IMR-90 (cell line): ENCODE measurements around the gene FOXD3. TPM values are rescaled to one million over a fixed set of nuclear protein-coding genes. Genes with fewer than 3 reads are reported as not detected.

Experiments used
- ATAC-seq: fragments of 200-7000 bp; cut with Tn5 transposase; 2 replicates; pipeline ENCODE4 v1.9.1; 2020; ENCODE audit warnings: low read depth, mild to moderate bottlenecking, moderate library complexity
- BruUV-seq: library from RNA; stranded (reverse); fragments of 400-500 nt; replicated peaks from 2 replicates; lab custom pipeline; 2021; lab: Mats Ljungman, UMichigan
- CTCF ChIA-PET: fragments of 300-600 bp; formaldehyde crosslinking; extraction: SDS; loops from one replicate; lab custom pipeline; 2021; ENCODE audit warnings: antibody characterized with exemption; lab: Yijun Ruan, JAX
- POLR2A ChIA-PET: fragments of 300-600 bp; sonication (Branson Sonifier 250); formaldehyde crosslinking; loops from one replicate; lab custom pipeline; 2022; ENCODE audit warnings: antibody characterized with exemption; ENCODE audit not compliant: unreplicated experiment; lab: Charles Lee
- DNase-seq: peaks from one replicate; pipeline ENCODE4 v3.0.0; 2013
- H2AFZ ChIP-seq: replicated peaks from 2 replicates; pipeline ENCODE3; 2013; ENCODE audit warnings: low read length, mild to moderate bottlenecking; ENCODE audit not compliant: poor library complexity
- H2AK5ac ChIP-seq: 2 replicates; pipeline ENCODE4 v1.6.1; 2013; ENCODE audit warnings: low read depth, low read length, inconsistent platforms
- H2AK9ac ChIP-seq: replicated peaks from 2 replicates; pipeline ENCODE3; 2013; ENCODE audit warnings: mild to moderate bottlenecking, low read depth, low read length, moderate library complexity; ENCODE audit not compliant: poor library complexity
- H2BK120ac ChIP-seq: 2 replicates; pipeline ENCODE4 v1.6.1; 2013; ENCODE audit warnings: low read depth, low read length, inconsistent platforms
- H2BK15ac ChIP-seq: 3 replicates; pipeline ENCODE4 v1.6.1; 2013; ENCODE audit warnings: low read depth, low read length, inconsistent platforms
- H2BK20ac ChIP-seq: 2 replicates; pipeline ENCODE4 v1.6.1; 2013; ENCODE audit warnings: low read depth, mild to moderate bottlenecking, inconsistent platforms, low read length, moderate library complexity
- H2BK5ac ChIP-seq: 2 replicates; pipeline ENCODE4 v1.6.1; 2013; ENCODE audit warnings: mild to moderate bottlenecking, low read depth, low read length, inconsistent platforms; ENCODE audit not compliant: poor library complexity, severe bottlenecking
- H3K14ac ChIP-seq: replicated peaks from 2 replicates; pipeline ENCODE4 v1.6.1; 2013; ENCODE audit warnings: low read depth, low read length, inconsistent platforms
- H3K18ac ChIP-seq: 2 replicates; pipeline ENCODE4 v1.6.1; 2013; ENCODE audit warnings: low read depth, low read length, control low read depth
- H3K23ac ChIP-seq: 2 replicates; pipeline ENCODE4 v1.6.1; 2013; ENCODE audit warnings: low read depth, low read length, inconsistent platforms
- H3K27ac ChIP-seq: 2 replicates; pipeline ENCODE4 v1.5.1; 2013; ENCODE audit warnings: mild to moderate bottlenecking, control low read depth, low read length; ENCODE audit not compliant: insufficient read depth
- H3K27me3 ChIP-seq: 2 replicates; pipeline ENCODE4 v1.6.1; 2013; ENCODE audit warnings: low read length; ENCODE audit not compliant: control insufficient read depth, insufficient read depth
- H3K36me3 ChIP-seq: 2 replicates; pipeline ENCODE4 v1.6.1; 2013; ENCODE audit warnings: low read length, mixed read lengths; ENCODE audit not compliant: control insufficient read depth, insufficient read depth
- H3K4ac ChIP-seq: 2 replicates; pipeline ENCODE4 v1.6.1; 2013; ENCODE audit warnings: low read depth, low read length, inconsistent platforms
- H3K4me1 ChIP-seq: 2 replicates; pipeline ENCODE4 v1.6.1; 2013; ENCODE audit warnings: low read length, mixed read lengths; ENCODE audit not compliant: control insufficient read depth, insufficient read depth
- H3K4me2 ChIP-seq: 2 replicates; pipeline ENCODE4 v1.6.1; 2013; ENCODE audit warnings: low read depth, mild to moderate bottlenecking, control low read depth, low read length, moderate library complexity
- H3K4me3 ChIP-seq: 2 replicates; pipeline ENCODE4 v1.5.1; 2013; ENCODE audit warnings: low read depth, mild to moderate bottlenecking, control low read depth, low read length, moderate library complexity; ENCODE audit not compliant: insufficient read depth
- H3K56ac ChIP-seq: 2 replicates; pipeline ENCODE4 v1.6.1; 2013; ENCODE audit warnings: low read length, inconsistent platforms; ENCODE audit not compliant: insufficient read depth; ENCODE audit errors: extremely low read depth
- H3K79me1 ChIP-seq, 2 experiments: 2 replicates each; pipeline ENCODE4 v1.6.1; 2013; ENCODE audit warnings: low read length in 2 of 2, inconsistent platforms in 1 of 2, low read depth in 1 of 2
- H3K9ac ChIP-seq: 2 replicates; pipeline ENCODE4 v1.6.1; 2013; ENCODE audit warnings: low read depth, low read length, control low read depth
- H3K9me1 ChIP-seq: 2 replicates; pipeline ENCODE4 v1.6.1; 2013; ENCODE audit warnings: low read length, inconsistent platforms; ENCODE audit not compliant: insufficient read depth
- H3K9me3 ChIP-seq: 2 replicates; pipeline ENCODE4 v1.6.1; 2013; ENCODE audit warnings: low read length; ENCODE audit not compliant: control insufficient read depth, insufficient read depth
- H4K20me1 ChIP-seq: 2 replicates; pipeline ENCODE4 v1.6.1; 2013; ENCODE audit warnings: low read length, inconsistent platforms; ENCODE audit not compliant: insufficient read depth
- H4K5ac ChIP-seq: 2 replicates; pipeline ENCODE4 v1.6.1; 2013; ENCODE audit warnings: mild to moderate bottlenecking, low read depth, low read length, control low read depth
- H4K8ac ChIP-seq, 2 experiments: 2 replicates each; pipeline ENCODE4 v1.6.1; 2013; ENCODE audit warnings: low read depth in 2 of 2, low read length in 2 of 2, control low read depth in 1 of 2, inconsistent platforms in 1 of 2
- H4K91ac ChIP-seq: 2 replicates; pipeline ENCODE4 v1.6.1; 2013; ENCODE audit warnings: low read depth, low read length, inconsistent platforms; ENCODE audit not compliant: insufficient read depth
- CEBPB ChIP-seq: IDR thresholded peaks from 2 replicates; pipeline ENCODE4 v1.6.1; 2012; ENCODE audit warnings: low read depth, low read length, improper control_type of control experiment
- CHD1 ChIP-seq: IDR thresholded peaks from 2 replicates; pipeline ENCODE4 v1.6.1; 2012; ENCODE audit warnings: low read depth, low read length, improper control_type of control experiment
- ELK1 ChIP-seq: fragments of 150-350 bp; IDR thresholded peaks from 2 replicates; pipeline ENCODE4 v1.6.1; 2016; ENCODE audit warnings: low read depth, mild to moderate bottlenecking, low read length, moderate library complexity, borderline replicate concordance
- FOS ChIP-seq: fragments of 150-350 bp; IDR thresholded peaks from 2 replicates; pipeline ENCODE4 v1.6.1; 2016; ENCODE audit warnings: low read depth, low read length
- MAZ ChIP-seq: IDR thresholded peaks from 2 replicates; pipeline ENCODE4 v1.6.1; 2012; ENCODE audit warnings: low read depth, mild to moderate bottlenecking, low read length, improper control_type of control experiment, moderate library complexity, borderline replicate concordance
- NFE2L2 ChIP-seq: fragments of 150-350 bp; IDR thresholded peaks from 2 replicates; pipeline ENCODE4 v1.6.1; 2016; ENCODE audit warnings: low read depth, mild to moderate bottlenecking, low read length
- POLR2A ChIP-seq: IDR thresholded peaks from 2 replicates; pipeline ENCODE4 v1.6.1; 2012; ENCODE audit warnings: mild to moderate bottlenecking, low read depth, low read length
- RAD21 ChIP-seq: IDR thresholded peaks from 2 replicates; pipeline ENCODE4 v1.6.1; 2012; ENCODE audit warnings: low read length, improper control_type of control experiment
- SMC3 ChIP-seq: fragments of 150-350 bp; IDR thresholded peaks from 2 replicates; pipeline ENCODE4 v1.6.1; 2016; ENCODE audit warnings: low read depth, mild to moderate bottlenecking, antibody characterized with exemption, low read length, moderate library complexity
- USF2 ChIP-seq: fragments of 150-350 bp; IDR thresholded peaks from 2 replicates; pipeline ENCODE4 v1.6.1; 2017; ENCODE audit warnings: mild to moderate bottlenecking, antibody characterized with exemption, low read length, low read depth
- WGBS, 2 experiments: methylation state at CpG; one replicate each; pipeline versions ENCODE4 v1.1.5 to v1.1.7; 2013; ENCODE audit warnings: missing lambda C conversion rate in 2 of 2; ENCODE audit not compliant: insufficient read length in 1 of 2; ENCODE audit errors: extremely low coverage in 2 of 2; 5-methylcytosine and 5-hydroxymethylcytosine counted together
- dilution Hi-C: fragments of 300-500 bp; cut with HindIII; formaldehyde crosslinking; loops from one replicate; pipeline ENCODE4 v1.14.3; 2018; ENCODE audit warnings: low sequenced_read_pairs; ENCODE audit not compliant: unreplicated experiment
- in situ Hi-C: fragments of 300-500 bp; cut with MboI; formaldehyde crosslinking; loops from 3 replicates; pipeline ENCODE4 v1.14.3; 2019; ENCODE audit warnings: low sequenced_read_pairs, inconsistent platforms, mixed read lengths
- intact Hi-C: fragments of 100-400 bp; cut with micrococcal nuclease; formaldehyde crosslinking; loops from 2 replicates; pipeline ENCODE4 v1.10.0; 2022
- polyA plus RNA-seq, 3 experiments: library from polyadenylated mRNA; depleted of rRNA; stranded (reverse); fragments of >200 nt; gene quantifications; 2 replicates each; pipeline ENCODE4 v1.2.3, GENCODE V29; 2012; ENCODE audit warnings: low replicate concordance in 1 of 3
- total RNA-seq: library from RNA; depleted of rRNA; stranded (reverse); fragments of >200 nt; gene quantifications from 2 replicates; pipeline ENCODE4 v1.2.3, GENCODE V29; 2012

FOXD3 gene
- total and polyA plus RNA-seq, 2 of the 4 experiments (the other 2 are of a cell fraction) = not detected

DNA sequence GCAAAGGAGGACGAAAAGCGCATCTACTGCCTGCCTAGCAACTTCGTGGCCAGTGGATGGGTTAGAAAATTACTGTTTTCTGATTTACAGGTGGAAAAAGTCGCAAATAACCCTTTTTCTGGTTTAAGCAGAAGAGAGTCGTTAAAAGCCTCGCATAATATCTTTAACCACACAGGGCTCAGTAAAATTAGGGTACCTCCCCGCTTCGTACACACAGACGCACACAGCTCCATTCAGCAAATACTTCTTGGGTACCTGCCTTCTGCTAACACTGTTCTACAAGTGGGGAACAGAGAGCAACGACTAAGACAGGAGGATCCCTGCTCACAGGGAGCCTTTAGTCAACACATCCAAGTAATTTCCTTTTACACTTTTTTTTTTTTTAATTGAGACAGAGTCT lies 45.8 kb downstream of the FOXD3 start:
- H3K4ac ChIP-seq = peak overlapping the region; percentile 69
- intact Hi-C loops (loop anchor here (2.0 to 5.0 kb wide), 2 partner anchors 39 to 73 kb away; no protein-coding TSS in a partner anchor), dilution Hi-C loops (no loop called here), in situ Hi-C loops (no loop called here)
- H2BK5ac ChIP-seq = peak overlapping the region; percentile 63
- H3K14ac ChIP-seq = peak overlapping the region; percentile 82; the same call in 1 of the 2 replicates
- H3K9me1 ChIP-seq = peaks cover 5% of the 10 kb centered on the region; the same call in 1 of the 2 replicates
- peak overlapping the region; percentile 61 for H4K91ac ChIP-seq
- peak overlapping the region; percentile 66; the same call in 1 of the 2 replicates for H2BK120ac ChIP-seq
- H3K27ac ChIP-seq = peak overlapping the region; percentile 83
- H2BK20ac ChIP-seq = no peak overlapping the region
- peak overlapping the region; percentile 92 for H3K23ac ChIP-seq
- no peak overlapping the region for H3K18ac ChIP-seq
- H4K8ac ChIP-seq = peak overlapping the region; percentile 86 to 91; a peak in 3 of 4 replicates
- peak overlapping the region; percentile 94 for H3K4me2 ChIP-seq
- H3K9me3 ChIP-seq = no peaks in the 10 kb centered on the region
- no CpG with 5 or more reads among the region's 10 CpGs for WGBS, 2 experiments
- H3K79me1 ChIP-seq = peaks cover 0 to 14% of the 10 kb centered on the region in 2 experiments; a peak in 2 of 4 replicates
- peak overlapping the region; percentile 20; the same call in 1 of the 2 replicates for H2AK5ac ChIP-seq
- H2BK15ac ChIP-seq = no peak overlapping the region; the same call in 2 of the 3 replicates
- peak overlapping the region; percentile 53; the same call in 1 of the 2 replicates for H3K56ac ChIP-seq
- peak overlapping the region; percentile 42; the same call in 1 of the 2 replicates for H4K5ac ChIP-seq
- ATAC-seq (no peak), DNase-seq (no peak)
- TF ChIP-seq RAD21 (no peak), USF2 (no peak), FOS (no peak), MAZ (no peak), CEBPB (no peak), SMC3 (no peak), ELK1 (no peak), CHD1 (no peak), NFE2L2 (no peak), POLR2A (no peak)
- no peaks in the 10 kb centered on the region for H3K36me3 ChIP-seq
- H2AFZ ChIP-seq = peak overlapping the region; percentile 100
- peak overlapping the region; percentile 88 for H3K9ac ChIP-seq
- H2AK9ac ChIP-seq = peak overlapping the region; percentile 70
- BruUV-seq = no TSS peak
- CTCF ChIA-PET = interaction anchor here (0.7 kb wide), 1 partner anchor 85 kb away, joined by 3 read pairs; no protein-coding TSS in a partner anchor
- H3K4me3 ChIP-seq = peak overlapping the region; percentile 88
- POLR2A ChIA-PET = interaction anchor here (0.5 kb wide), 1 partner anchor 48 kb away, joined by 5 read pairs; no protein-coding TSS in a partner anchor
- no peaks in the 10 kb centered on the region; the same call in 1 of the 2 replicates for H3K27me3 ChIP-seq
- no peaks in the 10 kb centered on the region for H4K20me1 ChIP-seq
- no peaks in the 10 kb centered on the region for H3K4me1 ChIP-seq
